K562 treated with DMSO at 1 percent for 24 hours (cell line): ENCODE data around the gene ERCC6L2. TPM values are rescaled to one million over a fixed set of nuclear protein-coding genes. Genes with fewer than 3 reads are reported as not detected.

ENCODE experiments used
- total RNA-seq: library from RNA; unstranded; fragments of 300-600 nt; gene quantifications from 2 replicates; pipeline ENCODE4 v1.2.3, GENCODE V29; 2022; ENCODE audit warnings: low read depth; ENCODE audit not compliant: insufficient read depth

ERCC6L2 gene
- total RNA-seq, result 8.6 and 16.3 TPM in 2 replicates

GRCh38 chr9:95875305-95876137, at the start of gene ERCC6L2:
Gene ERCC6L2 (plus strand): TSS chr9:95875691. CDS start chr9:95876039, 348 bp downstream.

